ENCODE results near the gene AANAT. TPM values are rescaled to one million over a fixed set of nuclear protein-coding genes. Genes with fewer than 3 reads are reported as not detected.

AANAT gene
- total RNA-seq, 1 experiment from 2014 or later = not detected

DNA sequence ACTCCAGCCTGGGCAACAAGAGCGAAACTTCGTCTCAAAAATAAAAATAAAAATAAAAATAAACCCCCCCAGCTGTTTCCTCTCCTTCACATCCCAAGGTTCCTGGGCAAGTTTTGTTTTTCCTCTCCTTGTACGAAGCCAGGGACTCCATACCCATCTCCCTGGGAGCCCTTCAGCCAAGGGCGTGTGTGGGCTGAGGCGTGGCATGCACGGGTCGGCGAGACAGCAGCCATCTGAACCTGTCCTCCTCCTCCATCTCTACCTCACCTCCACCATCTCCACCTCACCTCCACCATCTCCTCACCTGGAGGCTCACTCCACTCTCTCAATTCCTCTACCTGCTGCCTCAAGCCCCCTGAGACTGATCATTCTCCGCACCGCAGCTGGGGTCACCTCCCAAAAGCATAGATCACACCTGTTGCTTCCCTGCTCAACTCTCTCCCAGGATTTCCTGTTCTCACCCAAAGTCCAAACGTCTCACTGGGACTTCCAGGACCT, 16.9 kb downstream of the AANAT start (continued):
- TF ChIP-seq, protein P1, sequence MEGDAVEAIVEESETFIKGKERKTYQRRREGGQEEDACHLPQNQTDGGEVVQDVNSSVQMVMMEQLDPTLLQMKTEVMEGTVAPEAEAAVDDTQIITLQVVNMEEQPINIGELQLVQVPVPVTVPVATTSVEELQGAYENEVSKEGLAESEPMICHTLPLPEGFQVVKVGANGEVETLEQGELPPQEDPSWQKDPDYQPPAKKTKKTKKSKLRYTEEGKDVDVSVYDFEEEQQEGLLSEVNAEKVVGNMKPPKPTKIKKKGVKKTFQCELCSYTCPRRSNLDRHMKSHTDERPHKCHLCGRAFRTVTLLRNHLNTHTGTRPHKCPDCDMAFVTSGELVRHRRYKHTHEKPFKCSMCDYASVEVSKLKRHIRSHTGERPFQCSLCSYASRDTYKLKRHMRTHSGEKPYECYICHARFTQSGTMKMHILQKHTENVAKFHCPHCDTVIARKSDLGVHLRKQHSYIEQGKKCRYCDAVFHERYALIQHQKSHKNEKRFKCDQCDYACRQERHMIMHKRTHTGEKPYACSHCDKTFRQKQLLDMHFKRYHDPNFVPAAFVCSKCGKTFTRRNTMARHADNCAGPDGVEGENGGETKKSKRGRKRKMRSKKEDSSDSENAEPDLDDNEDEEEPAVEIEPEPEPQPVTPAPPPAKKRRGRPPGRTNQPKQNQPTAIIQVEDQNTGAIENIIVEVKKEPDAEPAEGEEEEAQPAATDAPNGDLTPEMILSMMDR (IDR thresholded peaks at IDR 0.05 in 2 of 3, conservative IDR thresholded peaks at IDR 0.05 in 1 of 3; ENCODE audit: borderline replicate concordance in 1 of 3, insufficient read depth in 1 of 3, low read depth in 2 of 3, low read length in 2 of 3) = no peak
- TF ChIP-seq ELF1 (IDR thresholded peaks at IDR 0.05; ENCODE audit: borderline replicate concordance, low read depth) = no peak

DNA sequence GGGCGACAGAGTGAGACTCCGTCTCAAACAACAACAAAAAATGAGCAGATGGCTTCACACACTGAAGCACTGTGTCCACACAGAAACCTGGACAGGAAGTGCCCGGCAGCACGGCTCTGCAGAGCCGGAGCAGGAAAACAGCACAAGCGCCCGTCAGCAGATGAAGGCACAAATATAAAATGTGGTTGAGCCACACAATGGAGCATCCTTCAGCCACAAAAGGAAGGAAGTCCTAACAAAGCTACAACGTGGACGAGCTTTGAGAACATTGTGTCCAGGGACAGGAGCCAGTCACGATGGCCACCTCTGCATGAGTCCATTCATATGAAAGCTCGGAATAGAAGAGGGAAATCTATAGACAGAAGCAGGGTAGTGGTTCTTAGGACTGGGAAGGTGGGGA, 18.2 kb downstream of the AANAT start:
- Histone ChIP-seq H3K27ac (ENCODE audit: low read depth, low read length) (peak overlapping the region; percentile 16), H3K27me3 (ENCODE audit: insufficient read depth, low read length) (no peaks in the 10 kb centered on the region), H3K79me2 (ENCODE audit: insufficient read depth, low read length) (no peaks in the 10 kb centered on the region; the same call in 1 of the 2 replicates), H3K4me3 (replicated peaks in 1 of 2; ENCODE audit: low read depth in 1 of 2, low read length in 2 of 2) (no peak overlapping the region), H2AFZ (ENCODE audit: low read depth, low read length, poor library complexity, severe bottlenecking) (no peak overlapping the region), H3K9me3 (ENCODE audit: control insufficient read depth in 1 of 2, insufficient read depth in 1 of 2, low read depth in 1 of 2, low read length in 2 of 2) (no peaks in the 10 kb centered on the region), H3K9me2 (ENCODE audit: insufficient read depth) (no peaks in the 10 kb centered on the region), H3K4me2 (ENCODE audit: low read length) (peak overlapping the region; percentile 42), H3K36me3 (ENCODE audit: control insufficient read depth in 1 of 2, insufficient read depth in 2 of 2, low read length in 2 of 2) (peaks cover 5 to 6% of the 10 kb centered on the region in 2 experiments; a peak in 1 of 4 replicates), H3K4me1 (ENCODE audit: control insufficient read depth in 1 of 2, insufficient read depth in 2 of 2, low read length in 2 of 2) (peaks cover 25 to 44% of the 10 kb centered on the region in 2 experiments), H3K9ac (ENCODE audit: low read length) (no peak overlapping the region), H4K20me1 (ENCODE audit: insufficient read depth) (no peaks in the 10 kb centered on the region)
- POLR2A ChIA-PET = interaction anchor here (1.1 kb wide), 1 partner anchor 37 kb away, joined by 3 read pairs; no protein-coding TSS in a partner anchor
- ATAC-seq (no peak), DNase-seq (ENCODE audit: low read depth, low spot score) (no peak)
- intact Hi-C loops (cut with micrococcal nuclease) = no loop called here
- RAD21 ChIA-PET (ENCODE audit: low non-redundant PET in 1 of 2, low total read pairs in 2 of 2, uncharacterized antibody in 2 of 2, unreplicated experiment in 2 of 2) = no interaction called here
- CTCF ChIA-PET = interaction anchor here (1.0 kb wide), 2 partner anchors 27 to 38 kb away, joined by 4 read pairs; no protein-coding TSS in a partner anchor
- BruUV-seq (replicated peaks) = no TSS peak
- TF ChIP-seq RAD21 (IDR thresholded peaks at IDR 0.05; ENCODE audit: low read depth) (no peak), EZH2 (IDR thresholded peaks at IDR 0.05) (no peak), SRF (IDR thresholded peaks at IDR 0.05; ENCODE audit: low read depth) (no peak), YY1 (IDR thresholded peaks at IDR 0.05; ENCODE audit: extremely low read depth, insufficient replicate concordance, low read depth, low read length) (no peak), POLR2AphosphoS5 (IDR thresholded peaks at IDR 0.05; ENCODE audit: low read depth, low read length) (no peak), FOSL1 (IDR thresholded peaks at IDR 0.05; ENCODE audit: low read depth) (no peak), ELF1 (IDR thresholded peaks at IDR 0.05; ENCODE audit: borderline replicate concordance, low read depth) (no peak), ZNF274 (IDR thresholded peaks at IDR 0.05; ENCODE audit: low read depth, low read length) (no peak), EZH2phosphoT487 (IDR thresholded peaks at IDR 0.05; ENCODE audit: borderline replicate concordance) (no peak), TCF7L2 (IDR thresholded peaks at IDR 0.05; ENCODE audit: borderline replicate concordance, extremely low read depth, insufficient read depth, insufficient read length) (no peak), CBX3 (IDR thresholded peaks at IDR 0.05; ENCODE audit: low read depth) (no peak), JUND (IDR thresholded peaks at IDR 0.05) (no peak), CEBPB (IDR thresholded peaks at IDR 0.05; ENCODE audit: low read depth) (no peak)
- TF ChIP-seq, protein P2, sequence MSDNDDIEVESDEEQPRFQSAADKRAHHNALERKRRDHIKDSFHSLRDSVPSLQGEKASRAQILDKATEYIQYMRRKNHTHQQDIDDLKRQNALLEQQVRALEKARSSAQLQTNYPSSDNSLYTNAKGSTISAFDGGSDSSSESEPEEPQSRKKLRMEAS (IDR thresholded peaks at IDR 0.05) = no peak
- TF ChIP-seq, protein P3, sequence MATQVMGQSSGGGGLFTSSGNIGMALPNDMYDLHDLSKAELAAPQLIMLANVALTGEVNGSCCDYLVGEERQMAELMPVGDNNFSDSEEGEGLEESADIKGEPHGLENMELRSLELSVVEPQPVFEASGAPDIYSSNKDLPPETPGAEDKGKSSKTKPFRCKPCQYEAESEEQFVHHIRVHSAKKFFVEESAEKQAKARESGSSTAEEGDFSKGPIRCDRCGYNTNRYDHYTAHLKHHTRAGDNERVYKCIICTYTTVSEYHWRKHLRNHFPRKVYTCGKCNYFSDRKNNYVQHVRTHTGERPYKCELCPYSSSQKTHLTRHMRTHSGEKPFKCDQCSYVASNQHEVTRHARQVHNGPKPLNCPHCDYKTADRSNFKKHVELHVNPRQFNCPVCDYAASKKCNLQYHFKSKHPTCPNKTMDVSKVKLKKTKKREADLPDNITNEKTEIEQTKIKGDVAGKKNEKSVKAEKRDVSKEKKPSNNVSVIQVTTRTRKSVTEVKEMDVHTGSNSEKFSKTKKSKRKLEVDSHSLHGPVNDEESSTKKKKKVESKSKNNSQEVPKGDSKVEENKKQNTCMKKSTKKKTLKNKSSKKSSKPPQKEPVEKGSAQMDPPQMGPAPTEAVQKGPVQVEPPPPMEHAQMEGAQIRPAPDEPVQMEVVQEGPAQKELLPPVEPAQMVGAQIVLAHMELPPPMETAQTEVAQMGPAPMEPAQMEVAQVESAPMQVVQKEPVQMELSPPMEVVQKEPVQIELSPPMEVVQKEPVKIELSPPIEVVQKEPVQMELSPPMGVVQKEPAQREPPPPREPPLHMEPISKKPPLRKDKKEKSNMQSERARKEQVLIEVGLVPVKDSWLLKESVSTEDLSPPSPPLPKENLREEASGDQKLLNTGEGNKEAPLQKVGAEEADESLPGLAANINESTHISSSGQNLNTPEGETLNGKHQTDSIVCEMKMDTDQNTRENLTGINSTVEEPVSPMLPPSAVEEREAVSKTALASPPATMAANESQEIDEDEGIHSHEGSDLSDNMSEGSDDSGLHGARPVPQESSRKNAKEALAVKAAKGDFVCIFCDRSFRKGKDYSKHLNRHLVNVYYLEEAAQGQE (IDR thresholded peaks at IDR 0.05; ENCODE audit: low read depth) = no peak
- TF ChIP-seq, protein P4, sequence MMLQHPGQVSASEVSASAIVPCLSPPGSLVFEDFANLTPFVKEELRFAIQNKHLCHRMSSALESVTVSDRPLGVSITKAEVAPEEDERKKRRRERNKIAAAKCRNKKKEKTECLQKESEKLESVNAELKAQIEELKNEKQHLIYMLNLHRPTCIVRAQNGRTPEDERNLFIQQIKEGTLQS (IDR thresholded peaks at IDR 0.05) = no peak
